ENCODE data around the gene PRSS12. TPM values are rescaled to one million over a fixed set of nuclear protein-coding genes. Genes with fewer than 3 reads are reported as not detected.

PRSS12 gene
- total RNA-seq, 1 donor from 2014 or later: 2.0 TPM

DNA sequence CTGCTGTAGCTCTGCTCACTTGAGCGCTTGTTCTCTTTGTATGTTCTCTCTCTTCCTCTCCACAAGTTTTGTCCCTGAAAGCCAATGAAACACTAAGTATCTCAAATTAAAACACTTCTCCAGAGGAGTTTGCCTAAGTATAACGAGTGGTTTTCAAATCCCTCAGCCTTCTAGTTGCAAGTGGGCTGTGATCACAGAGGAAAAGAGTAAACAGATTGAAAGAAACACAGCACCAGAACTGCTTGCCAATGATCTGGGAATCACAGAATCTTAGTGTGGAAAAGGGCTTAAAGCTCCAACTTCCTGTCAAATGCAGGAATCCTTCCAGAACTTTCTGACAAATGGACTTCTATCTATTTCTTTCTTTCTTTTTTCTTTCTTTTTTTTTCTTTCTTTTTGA is 4.8 kb upstream of the PRSS12 start:
- no peak for DNase-seq (ENCODE audit: low read depth)

DNA sequence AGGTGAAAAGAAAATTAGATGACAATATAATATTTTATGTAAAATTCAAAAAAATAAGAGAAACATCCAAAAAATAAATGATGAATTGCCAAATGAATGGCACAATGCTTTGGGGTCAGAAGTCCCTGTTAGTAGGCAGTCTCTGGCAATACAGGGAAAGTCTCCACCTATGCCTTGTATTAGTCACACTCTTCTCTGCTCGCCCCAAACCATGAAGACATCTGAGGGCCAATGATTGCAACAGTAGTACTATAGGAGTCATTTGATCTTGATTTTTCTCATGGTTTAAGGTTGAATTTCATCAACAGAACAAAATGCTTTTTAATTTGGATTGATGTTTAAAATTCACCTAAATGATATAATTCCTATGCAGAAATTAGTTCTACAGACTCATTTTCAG is 3.9 kb upstream of the PRSS12 start:
- no peak for DNase-seq (ENCODE audit: low read depth)

DNA sequence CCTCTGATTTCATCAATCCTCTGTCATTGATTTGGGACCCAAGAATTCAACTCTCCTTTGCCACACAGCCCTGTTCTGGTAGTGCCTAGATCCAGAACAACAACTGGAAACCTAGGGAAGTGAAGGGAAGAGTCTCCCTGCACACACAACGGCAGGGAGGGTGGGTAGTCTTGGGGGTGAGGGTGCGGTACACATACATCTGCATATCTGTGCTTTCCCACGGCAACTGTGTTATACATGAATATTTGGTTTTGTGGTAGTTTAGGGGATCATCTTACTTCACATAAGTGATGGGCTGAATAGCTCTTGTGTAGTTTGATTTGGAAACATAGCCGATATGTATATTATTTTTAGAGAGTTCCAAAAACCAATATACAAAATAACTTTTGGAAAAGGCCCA is 3.3 kb upstream of the PRSS12 start:
- no peak for DNase-seq (ENCODE audit: low read depth)

DNA sequence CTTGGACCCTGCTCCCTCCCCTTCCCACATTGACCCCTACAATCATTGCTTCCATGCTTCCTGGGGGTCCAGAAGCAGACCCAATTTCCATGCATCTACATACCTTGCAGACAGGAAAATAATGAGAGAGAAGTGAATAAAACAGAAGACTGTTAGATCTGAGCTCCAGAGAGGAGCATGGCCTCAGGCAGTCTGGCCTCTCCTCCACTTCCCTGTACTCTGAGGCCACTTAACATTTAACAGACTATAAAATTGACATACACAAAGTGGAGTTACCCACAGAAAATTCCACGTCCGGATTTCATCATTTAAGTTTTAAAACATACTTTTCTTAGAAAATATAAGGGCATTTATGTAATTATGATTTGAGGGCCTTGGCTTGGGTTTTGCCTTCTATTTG is 2.1 kb upstream of the PRSS12 start:
- no peak for DNase-seq (ENCODE audit: low read depth)

DNA sequence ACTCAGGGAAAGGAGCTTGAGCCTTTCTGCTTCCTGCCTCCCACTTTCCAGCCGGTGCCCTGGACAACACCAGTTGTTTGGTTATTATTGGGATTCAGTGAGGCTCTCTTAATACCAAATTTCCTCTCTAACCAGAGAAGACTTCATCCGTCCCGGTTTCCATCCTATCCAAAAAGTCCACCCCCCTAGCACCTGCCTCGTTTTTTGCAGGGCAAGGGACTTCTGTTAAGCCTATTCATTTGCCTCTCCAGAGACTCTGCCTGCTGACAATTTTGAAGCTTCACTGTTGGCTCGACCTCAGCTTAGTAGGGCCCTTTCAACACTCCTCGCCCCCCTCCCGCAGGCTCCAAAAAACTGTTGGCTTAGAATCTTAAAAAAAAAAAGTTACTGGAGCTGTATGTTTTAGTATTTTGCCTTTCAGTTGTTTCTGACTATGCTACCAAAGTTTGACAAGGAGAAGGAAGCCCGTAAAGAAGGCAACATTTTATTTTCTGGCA is 779 bp upstream of the PRSS12 start:
- no peak for DNase-seq (ENCODE audit: low read depth)

DNA sequence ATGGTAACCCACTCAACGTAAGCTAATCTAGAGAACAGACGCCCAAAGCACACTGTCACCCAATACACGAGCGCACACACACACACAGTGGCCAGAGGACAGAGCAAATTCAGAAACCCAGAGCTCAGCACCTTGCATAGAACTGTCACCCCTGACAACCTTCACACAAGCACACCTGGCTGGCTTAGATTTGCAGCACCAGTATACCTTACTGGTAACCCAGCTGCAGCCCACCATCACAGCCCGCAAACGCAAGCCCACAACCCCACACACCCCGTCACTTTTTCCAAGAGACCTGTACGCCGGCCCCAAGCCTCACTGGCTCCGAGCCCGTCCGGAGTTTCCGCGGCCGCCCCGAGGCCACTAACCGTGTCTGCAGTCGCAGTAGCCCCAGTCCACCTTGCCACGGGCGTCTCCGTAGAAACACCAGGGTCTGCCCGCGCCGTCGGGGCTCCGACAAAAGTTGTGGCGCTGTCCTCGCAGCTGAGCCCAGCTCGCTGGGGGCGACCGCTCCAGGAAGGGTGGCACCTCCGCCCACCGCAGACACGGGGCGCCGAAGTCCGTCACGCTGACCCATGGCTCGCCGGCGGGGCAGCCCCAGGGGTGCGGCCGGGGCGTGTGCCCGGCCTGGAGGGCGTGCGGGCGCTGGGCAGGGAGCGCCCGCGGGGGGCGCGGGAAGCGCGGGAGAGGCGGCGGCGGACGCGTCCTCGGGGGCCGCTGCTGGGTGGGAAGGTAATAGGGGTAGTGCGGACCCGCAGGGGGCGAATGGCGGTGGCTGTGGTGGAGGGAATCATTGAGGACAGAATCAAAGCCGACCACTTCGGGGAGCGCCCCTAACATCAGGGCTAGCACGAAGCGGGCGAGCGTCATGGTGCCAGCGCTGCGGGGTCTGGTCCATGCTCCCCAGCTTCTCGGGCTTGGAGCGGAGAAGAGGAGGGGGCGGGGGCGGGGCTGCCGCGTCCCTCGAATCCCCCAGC is 664 bp downstream of the PRSS12 start:
- no peak for DNase-seq (ENCODE audit: low read depth)

DNA sequence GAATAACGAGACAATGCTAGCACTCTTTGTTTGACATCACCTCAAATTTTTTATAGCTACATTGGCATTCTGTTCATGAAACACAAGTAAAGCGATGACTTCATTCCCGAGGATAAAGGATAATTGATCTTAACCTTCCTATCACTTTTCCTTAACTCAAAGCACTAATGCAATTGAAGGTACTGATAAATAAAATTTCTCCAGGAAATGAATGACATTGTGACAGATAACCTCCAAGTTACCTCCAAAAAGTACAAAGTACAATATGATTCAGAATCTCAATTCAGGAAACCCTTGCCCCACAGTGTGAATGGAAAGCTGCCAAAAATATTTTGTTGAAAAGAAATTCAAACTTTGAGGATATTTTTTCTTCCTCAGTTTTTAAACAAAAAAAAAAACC is 1.8 kb downstream of the PRSS12 start:
- DNase-seq (ENCODE audit: low read depth): no peak

DNA sequence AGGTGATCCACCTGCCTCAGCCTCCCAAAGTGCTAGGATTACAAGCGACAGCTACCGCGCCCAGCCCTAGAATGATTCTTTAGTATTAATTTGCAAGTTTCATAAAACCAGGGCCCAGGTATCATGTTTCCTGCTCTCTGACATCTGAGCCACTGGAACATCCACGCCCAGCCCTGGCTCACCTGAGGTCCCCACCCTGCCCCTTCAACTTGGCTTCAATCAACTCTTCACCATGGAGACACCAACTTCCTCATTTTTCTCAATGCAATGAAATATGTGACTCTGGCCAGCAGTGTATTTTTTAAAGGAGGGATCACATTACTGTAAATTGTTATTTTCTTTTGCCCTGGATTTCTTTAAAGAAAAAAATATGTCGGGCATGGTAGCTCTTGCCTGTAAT is 3.9 kb downstream of the PRSS12 start:
- DNase-seq (ENCODE audit: low read depth): peak; percentile 9

DNA sequence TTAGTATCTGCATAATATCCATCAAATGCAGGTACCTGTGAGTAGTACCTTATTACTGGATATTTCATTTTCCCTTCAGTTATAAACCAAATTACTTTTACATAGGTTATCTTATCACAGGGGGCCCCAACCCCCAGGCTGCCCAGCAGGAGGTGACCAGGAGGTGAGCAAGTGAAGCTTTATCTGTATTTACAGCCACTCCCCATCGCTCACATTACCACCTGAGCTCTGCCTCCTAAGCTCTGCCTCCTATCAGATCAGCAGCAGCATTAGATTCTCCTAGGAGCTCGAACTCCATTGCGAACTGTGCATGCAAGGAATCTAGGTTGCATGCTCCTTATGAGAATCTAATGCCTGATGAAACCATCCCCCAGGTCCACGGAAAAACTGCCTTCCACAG is 6.3 kb downstream of the PRSS12 start:
- DNase-seq (ENCODE audit: low read depth): no peak

DNA sequence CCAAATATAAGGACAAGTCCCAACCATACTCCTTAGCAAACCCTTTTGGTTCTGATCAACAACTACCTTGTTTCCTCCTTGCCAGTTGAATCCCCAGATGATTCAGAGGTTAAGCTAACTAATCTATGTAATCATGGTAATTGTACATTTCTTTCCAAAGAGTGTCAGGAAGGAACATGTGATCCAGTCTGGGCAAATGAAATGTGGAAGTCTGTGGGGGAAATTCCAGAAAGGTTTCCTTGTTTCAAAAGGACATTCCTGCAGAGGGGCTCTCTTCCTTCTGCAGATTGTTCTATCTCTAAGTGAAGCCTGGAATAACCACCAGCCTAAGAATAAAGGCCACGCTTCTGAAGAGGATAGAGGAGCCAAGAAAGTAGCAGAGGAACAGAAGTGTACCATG is 7.0 kb downstream of the PRSS12 start:
- DNase-seq (ENCODE audit: low read depth): peak; percentile 27

DNA sequence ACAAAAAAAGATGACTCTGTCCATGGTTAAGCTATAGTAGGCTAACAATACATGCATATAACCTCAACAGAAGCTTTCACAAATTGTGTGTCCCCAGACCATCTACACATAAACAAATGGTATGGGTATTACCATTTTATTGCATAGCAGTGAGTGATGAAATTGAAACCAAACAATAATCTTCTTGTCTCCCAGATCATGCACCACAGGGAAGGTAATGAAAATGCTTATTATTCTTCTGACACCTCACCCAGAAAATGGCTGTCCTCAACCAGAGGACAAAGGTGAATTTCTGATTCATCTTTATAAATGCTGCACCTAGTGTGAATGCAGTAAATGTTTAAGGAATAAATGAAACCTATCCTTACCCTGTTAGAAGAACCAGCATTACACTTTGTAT is 8.0 kb downstream of the PRSS12 start:
- DNase-seq (ENCODE audit: low read depth): no peak

DNA sequence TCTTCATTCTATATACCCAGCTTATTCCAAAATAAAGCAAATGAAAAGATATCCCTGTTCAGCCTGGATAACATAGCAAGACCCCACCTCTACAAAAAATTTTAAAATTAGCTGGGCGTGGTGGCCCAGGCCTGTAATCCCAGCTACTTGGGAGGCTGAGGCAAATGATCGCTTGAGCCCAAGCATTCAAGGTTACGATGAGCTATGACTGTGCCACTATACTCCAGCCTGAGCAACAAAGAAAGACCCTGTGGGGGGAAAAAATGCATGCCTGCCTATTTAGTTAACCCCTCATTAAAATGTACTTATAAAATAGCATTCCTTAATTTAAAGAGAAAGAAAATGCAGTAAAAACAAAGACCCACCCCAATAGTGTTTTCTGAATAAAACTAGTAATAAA is 9.3 kb downstream of the PRSS12 start:
- no peak for DNase-seq (ENCODE audit: low read depth)

DNA sequence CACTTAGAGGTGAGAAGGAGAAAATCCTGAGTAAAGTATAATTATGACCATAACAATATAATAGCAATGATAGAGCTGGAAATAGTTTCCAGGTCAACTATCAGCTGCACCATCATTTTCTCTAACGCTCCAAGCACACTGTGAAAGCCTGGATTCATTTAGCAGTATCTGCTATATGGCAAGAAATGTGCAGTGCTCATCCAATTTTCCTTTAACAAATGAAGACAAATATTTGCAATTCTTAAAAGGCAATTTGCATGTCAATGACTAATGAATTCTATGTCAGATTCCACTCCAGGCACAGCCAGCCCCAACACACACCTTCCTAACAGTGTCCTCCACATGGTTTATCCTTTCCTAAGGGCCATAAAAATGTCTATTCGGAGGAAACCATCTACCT is 12.7 kb downstream of the PRSS12 start:
- DNase-seq (ENCODE audit: low read depth): no peak

DNA sequence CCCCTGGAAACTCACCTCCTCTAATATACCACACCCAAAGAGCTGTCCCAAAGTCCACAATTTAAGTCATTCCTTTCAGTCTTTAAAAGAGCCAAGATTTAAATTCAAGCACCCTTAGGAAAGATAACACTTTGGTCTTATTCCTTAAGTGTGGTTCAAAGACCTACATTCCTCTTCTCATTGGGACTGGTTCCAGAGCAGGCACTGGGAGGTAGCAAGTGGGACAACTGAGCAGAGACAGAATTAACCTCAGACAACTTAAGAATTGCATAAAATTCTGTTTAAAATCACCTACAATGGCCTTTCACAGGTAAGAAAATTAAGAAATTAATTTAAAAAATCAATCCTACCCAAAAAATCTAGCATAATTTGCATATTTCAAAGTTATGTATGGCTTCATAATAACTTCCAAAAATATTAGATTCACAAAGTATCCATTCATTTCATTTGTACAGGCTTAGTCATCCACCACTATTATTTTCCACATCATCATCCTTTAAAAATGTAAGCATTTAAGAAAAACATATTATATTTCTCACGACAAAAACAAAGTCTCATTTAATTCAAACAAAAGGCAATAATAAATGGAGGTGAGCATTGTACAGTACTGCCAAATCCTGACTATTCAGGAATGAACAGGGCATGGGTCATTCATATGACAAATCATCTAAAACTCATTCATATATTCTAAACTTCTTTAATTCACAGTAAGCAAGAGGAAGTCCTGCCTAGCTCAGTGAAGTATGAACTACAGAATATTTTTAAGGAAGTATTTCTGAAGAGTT is 13.6 kb downstream of the PRSS12 start:
- DNase-seq (ENCODE audit: low read depth): no peak

DNA sequence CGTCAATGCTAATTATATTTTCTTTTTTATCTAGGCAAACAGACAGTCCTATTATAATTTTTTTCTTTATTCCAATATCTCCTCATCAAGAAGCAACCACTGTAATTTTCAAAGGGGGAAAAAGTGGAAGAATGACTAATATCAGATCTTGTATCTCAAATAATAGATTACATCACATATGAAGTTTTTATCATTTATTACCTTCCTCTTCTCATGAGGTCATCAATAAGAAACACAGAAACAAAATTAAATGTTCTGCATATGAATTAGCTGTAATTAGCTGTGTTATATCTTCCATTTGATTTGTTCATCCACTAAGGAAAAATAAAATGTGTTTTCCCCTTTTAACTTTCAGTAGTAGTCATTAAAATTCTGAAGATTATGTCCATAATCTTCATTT is 14.3 kb downstream of the PRSS12 start:
- DNase-seq (ENCODE audit: low read depth): no peak

DNA sequence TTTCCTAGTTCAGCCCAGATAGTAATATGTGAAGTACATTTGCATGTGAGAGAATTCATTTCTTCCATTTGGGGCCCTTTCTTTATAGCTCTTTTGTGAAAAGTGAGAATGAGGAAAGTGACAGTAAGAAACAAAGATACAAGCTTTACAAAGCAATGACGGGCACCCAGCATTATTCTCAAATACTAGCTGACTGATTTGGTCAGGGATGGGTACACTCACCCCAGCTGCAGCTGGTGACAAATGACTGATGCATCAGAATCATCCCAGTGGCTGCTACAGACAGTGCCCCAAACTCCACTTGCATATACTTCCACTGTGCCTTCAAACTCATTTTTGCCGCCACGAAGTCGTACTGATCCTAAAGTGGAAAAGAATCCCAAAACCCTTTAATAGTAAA is 14.8 kb downstream of the PRSS12 start:
- no peak for DNase-seq (ENCODE audit: low read depth)

DNA sequence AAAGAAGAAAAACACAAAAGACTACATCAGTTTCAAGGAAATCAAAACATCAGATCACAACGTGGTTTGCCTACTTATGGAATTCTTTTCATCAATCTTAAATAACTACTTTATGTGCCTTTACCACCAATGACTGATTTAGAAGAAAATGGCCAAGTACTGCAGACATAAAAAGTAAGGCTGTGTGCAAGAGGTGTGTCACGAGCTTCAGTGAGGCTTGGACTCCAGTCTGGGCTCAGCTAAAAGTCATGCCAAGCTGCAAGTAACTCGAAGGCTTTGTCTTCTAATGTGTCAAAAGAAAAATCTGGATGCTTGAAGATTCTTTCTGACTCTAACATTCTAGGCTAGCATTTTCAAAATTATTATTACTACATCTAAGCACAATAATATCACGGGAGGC is 17.0 kb downstream of the PRSS12 start:
- DNase-seq (ENCODE audit: low read depth): no peak

DNA sequence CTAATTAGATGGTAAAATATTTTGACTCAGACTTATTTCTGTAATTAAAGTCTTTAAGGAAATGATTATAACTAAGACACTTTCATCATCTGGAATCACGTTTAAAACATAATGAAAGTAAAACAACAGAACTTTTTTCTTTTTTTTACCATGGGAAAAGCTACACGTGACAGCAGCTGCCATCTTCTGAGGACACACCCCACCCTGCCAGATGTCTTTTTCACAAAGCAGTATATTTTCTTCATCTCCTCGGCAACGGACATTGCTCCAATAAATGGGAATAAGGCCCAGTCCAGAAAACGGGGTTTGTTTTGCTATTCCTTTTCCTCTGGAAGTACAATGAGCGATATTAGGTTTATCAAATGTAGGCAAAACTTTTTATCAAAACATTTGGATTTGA is 17.5 kb downstream of the PRSS12 start:
- no peak for DNase-seq (ENCODE audit: low read depth)

DNA sequence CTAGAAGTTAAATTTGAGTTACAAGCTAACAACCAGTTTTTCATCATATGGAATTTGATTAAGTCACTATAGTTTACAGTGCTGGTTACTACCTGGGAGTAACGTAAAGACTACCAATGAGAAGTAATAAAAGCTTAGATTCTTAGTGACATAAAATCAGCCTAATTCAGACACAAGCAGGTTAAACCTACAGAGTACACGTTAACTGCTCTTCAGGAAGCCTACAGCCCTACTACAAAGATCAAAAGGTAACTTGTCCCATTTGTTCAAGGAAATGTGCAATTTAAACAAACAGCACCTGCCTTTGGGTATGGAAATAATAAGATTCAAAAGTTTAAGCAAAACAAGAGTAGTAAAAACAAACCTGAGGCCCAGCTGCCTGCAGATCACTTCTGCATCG is 21.5 kb downstream of the PRSS12 start:
- DNase-seq (ENCODE audit: low read depth): no peak

DNA sequence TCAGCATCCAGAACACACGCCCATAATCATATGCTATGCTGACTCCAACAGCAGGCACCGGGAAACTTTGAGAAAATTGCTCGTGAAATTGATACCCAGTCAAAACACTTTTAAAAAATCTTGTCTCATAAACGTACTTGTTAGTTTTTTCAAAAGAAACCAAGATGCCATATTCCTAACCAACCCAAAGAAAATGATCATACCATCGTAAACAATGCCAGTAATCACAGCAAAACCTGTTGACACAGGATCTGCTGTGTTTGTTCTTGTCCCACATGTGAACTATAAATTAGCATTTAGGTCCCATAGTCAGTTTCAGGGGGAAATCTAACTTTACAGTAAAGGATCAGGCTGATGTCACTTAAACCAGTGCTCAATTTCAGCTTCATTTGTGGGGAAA is 23.0 kb downstream of the PRSS12 start:
- no peak for DNase-seq (ENCODE audit: low read depth)

DNA sequence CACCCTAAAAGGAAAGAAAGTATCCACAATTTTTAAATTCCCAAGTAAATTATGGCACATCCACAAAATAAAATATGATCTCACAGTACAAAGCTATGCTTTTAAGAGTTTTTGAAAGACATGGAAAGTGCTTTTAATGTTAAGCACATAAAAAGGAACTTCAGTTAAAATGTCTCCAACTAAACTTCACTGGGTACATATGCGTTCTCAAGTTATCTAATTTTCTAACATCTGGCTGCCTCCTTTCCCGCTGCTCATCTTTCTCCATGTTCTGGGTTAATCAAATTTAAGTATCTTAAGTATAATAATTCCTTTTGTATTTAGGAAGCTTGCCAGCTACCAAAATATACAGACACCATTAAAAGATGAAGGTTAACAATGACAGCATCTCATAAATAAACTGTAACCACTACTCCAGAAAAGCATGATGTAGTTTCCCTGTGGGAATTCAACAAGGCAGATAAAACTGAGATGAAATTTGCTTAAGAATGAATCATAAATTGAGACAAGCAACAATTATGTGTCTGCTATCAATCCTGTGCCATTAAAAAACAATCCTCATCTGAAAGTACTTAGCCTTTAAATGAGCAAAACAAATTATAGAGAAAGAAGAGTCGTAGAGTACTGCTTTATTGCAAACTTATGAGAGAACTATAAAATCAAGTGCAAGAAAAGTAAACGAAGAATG is 25.1 kb downstream of the PRSS12 start:
- DNase-seq (ENCODE audit: low read depth): no peak

DNA sequence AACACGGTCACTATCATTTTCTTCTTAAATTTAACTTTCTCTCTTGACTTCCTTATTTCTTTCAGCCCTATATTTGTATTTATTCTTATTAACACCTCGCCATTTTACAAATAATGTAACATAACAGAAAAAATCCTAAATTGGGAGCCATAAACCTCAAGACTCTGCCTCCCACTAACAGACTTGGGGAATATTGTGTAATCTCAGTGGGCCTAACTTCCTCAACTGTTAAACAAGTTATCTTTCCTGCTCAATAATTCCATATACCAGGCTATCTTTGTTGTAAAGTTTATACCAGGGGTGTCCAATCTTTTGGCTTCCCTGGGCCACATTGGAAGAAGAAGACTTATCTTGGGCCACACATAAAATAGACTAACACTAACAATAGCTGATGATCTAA is 26.2 kb downstream of the PRSS12 start:
- no peak for DNase-seq (ENCODE audit: low read depth)
